ENCODE data around the gene DCPS.
"Not testable (repeated sequence)": the region's sequence is repeated elsewhere in the genome, so short reads cannot be mapped to it uniquely, and the experiment has no call there.

DCPS gene

GRCh38 chr11:126303623-126304456 lies at the start of gene DCPS:
Gene DCPS (plus strand): TSS chr11:126304060. CDS start chr11:126304081, 21 bp downstream.
- DNase-seq = peak; percentile 96

- no peak for DNase-seq
Observed at GRCh38 chr11:126254819-126255218, 49.0 kb upstream of the DCPS start.

- not testable (repeated sequence) for DNase-seq
Observed at GRCh38 chr11:126255507-126255906, 48.4 kb upstream of the DCPS start.

GRCh38 chr11:126256216-126256615 lies 47.6 kb upstream of the DCPS start:
- no peak for DNase-seq

- no peak for DNase-seq
Observed at GRCh38 chr11:126257144-126257543, 46.7 kb upstream of the DCPS start.

GRCh38 chr11:126257764-126258163 lies 46.1 kb upstream of the DCPS start:
- no peak for DNase-seq

GRCh38 chr11:126262216-126262615 lies 41.6 kb upstream of the DCPS start:
- no peak for DNase-seq

GRCh38 chr11:126263489-126263888 lies 40.4 kb upstream of the DCPS start:
- no peak for DNase-seq

GRCh38 chr11:126265811-126266210 lies 38.0 kb upstream of the DCPS start:
- DNase-seq = no peak

GRCh38 chr11:126267650-126268049 lies 36.2 kb upstream of the DCPS start:
- no peak for DNase-seq

- no peak for DNase-seq
Observed at GRCh38 chr11:126268361-126268707, 35.5 kb upstream of the DCPS start.

GRCh38 chr11:126268708-126269579 lies 34.9 kb upstream of the DCPS start, which contains the start of the genes FOXRED1 and SRPRA:
Gene FOXRED1 (plus strand): TSS chr11:126269154. CDS start chr11:126269207, 53 bp downstream.
Gene SRPRA (minus strand): TSS chr11:126268895. CDS start chr11:126268804, 91 bp downstream.
- peak; percentile 100 for DNase-seq

- no peak for DNase-seq
Observed at GRCh38 chr11:126277322-126277721, 26.5 kb upstream of the DCPS start.

GRCh38 chr11:126277780-126278179 lies 26.1 kb upstream of the DCPS start:
- no peak for DNase-seq

- no peak for DNase-seq
Observed at GRCh38 chr11:126279191-126279590, 24.7 kb upstream of the DCPS start.

GRCh38 chr11:126280595-126280994 lies 23.3 kb upstream of the DCPS start:
- no peak for DNase-seq

- no peak for DNase-seq
Observed at GRCh38 chr11:126281245-126281644, 22.6 kb upstream of the DCPS start.

GRCh38 chr11:126281666-126282175 lies 22.1 kb upstream of the DCPS start:
- DNase-seq = no peak

GRCh38 chr11:126282361-126282735 lies 21.5 kb upstream of the DCPS start:
- peak; percentile 83 for DNase-seq

GRCh38 chr11:126282736-126283591 lies 20.9 kb upstream of the DCPS start, which contains the start of gene TIRAP:
Gene TIRAP (plus strand): TSS chr11:126283093. CDS start chr11:126290895, 7,802 bp downstream.
- peak; percentile 81 for DNase-seq

- DNase-seq = no peak
Observed at GRCh38 chr11:126284829-126285228, 19.0 kb upstream of the DCPS start.

- DNase-seq = no peak
Observed at GRCh38 chr11:126288237-126288636, 15.6 kb upstream of the DCPS start.

Measured in right hindlimb (tissue), 1 donor.